22Rv1 (cell line): ENCODE data around the gene RITA1.

Experiments used
- ZFX ChIP-seq: fragments of 450-650 bp; IDR thresholded peaks from 2 replicates; pipeline ENCODE4 v1.6.1; 2017; ENCODE audit warnings: antibody characterized with exemption, borderline replicate concordance
- TF ChIP-seq, protein P1 (sequence below): fragments of 450-650 bp; IDR thresholded peaks from 2 replicates; pipeline ENCODE4 v1.5.1; 2017; ENCODE audit warnings: mild to moderate bottlenecking

DNA sequence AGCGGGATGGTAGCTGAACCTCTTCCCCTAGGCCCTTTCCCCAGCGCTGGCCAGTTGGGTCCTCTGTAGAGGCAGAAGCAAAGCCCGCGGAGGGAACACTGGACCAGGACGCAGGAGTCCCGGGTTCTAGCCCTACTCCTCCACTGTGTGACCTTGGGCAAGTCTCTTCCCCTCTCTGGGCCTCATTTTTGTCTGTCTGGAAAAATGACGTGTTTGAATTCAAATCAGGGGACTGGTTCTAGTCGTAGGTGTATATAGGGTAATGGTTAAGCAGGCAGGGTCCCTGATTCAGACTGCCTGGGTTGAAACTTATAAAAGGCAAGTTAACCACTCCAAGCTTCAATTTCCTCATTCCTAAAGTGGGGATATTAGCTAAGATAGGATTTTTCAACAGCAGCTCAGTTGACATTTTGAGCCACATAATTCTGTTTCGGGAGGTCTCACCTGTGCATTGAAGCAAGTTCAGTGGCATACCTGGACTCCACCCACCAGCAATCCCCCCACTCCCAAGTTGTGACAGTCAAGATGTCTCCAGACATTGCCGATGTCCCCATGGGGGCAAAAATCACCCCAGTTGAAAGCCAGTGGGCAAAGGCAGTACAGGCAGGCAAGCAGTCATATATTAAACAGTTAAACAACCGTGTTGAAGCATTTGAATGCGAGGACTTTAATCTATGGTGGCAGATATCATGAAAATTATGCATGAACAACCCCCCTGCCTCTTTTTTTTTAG, 36.6 kb downstream of the RITA1 start:
- TF ChIP-seq, protein P1, sequence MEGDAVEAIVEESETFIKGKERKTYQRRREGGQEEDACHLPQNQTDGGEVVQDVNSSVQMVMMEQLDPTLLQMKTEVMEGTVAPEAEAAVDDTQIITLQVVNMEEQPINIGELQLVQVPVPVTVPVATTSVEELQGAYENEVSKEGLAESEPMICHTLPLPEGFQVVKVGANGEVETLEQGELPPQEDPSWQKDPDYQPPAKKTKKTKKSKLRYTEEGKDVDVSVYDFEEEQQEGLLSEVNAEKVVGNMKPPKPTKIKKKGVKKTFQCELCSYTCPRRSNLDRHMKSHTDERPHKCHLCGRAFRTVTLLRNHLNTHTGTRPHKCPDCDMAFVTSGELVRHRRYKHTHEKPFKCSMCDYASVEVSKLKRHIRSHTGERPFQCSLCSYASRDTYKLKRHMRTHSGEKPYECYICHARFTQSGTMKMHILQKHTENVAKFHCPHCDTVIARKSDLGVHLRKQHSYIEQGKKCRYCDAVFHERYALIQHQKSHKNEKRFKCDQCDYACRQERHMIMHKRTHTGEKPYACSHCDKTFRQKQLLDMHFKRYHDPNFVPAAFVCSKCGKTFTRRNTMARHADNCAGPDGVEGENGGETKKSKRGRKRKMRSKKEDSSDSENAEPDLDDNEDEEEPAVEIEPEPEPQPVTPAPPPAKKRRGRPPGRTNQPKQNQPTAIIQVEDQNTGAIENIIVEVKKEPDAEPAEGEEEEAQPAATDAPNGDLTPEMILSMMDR = no peak
- no peak for TF ChIP-seq ZFX
